ENCODE data around the gene SCTR. TPM values are rescaled to one million over a fixed set of nuclear protein-coding genes. Genes with fewer than 3 reads are reported as not detected.

Gene SCTR
- total and polyA plus RNA-seq, 2 of the 8 experiments (the other 6 are each of a cell fraction or from before 2014, with no cell fraction given) = 0.15 TPM; not detected in 1

DNA sequence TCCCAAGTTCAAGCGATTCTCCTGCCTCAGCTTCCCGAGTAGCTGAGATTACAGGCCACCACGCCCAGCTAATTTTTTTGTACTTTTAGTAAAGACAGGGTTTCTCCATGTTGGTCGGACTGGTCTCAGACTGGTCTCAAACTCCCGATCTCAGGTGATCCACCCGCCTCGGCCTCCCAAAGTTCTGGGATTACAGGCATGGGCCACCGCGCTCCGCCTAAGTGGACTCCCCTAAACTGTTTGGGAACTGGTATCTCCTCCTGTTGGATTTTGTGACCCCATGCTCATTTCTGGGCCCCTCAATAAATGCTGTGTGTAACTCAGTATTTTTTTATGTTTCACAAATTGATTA lies 5.2 kb downstream of the SCTR start (continued):
- TF ChIP-seq TAF7 (optimal IDR thresholded peaks at IDR 0.05; ENCODE audit: borderline replicate concordance, low read depth, low read length) (no peak), CHD2 (IDR thresholded peaks at IDR 0.05; ENCODE audit: low read length) (no peak), SRF (IDR thresholded peaks at IDR 0.05; ENCODE audit: low read depth, low read length) (no peak), CHD1 (IDR thresholded peaks at IDR 0.05; ENCODE audit: low read depth, low read length) (no peak), PHF8 (conservative IDR thresholded peaks at IDR 0.05; ENCODE audit: low read depth, low read length) (no peak), POU5F1 (IDR thresholded peaks at IDR 0.05; ENCODE audit: low read depth, low read length) (no peak), EP300 (IDR thresholded peaks at IDR 0.05; ENCODE audit: borderline replicate concordance in 1 of 2, low read depth in 2 of 2, low read length in 2 of 2) (no peak), EGR1 (IDR thresholded peaks at IDR 0.05; ENCODE audit: borderline replicate concordance, low read depth, low read length) (no peak)

Measured in H1 (cell line).